Small intestine (tissue), 7 donors: ENCODE measurements around the gene DCLK1. TPM values are rescaled to one million over a fixed set of nuclear protein-coding genes. Genes with fewer than 3 reads are reported as not detected.
A peak's percentile ranks its signal among the peaks of the same experiment; 100 is the strongest.

ENCODE experiments used
- DNase-seq, 2 donors: peaks; one replicate each; pipeline versions ENCODE4 v3.0.0 to v3.0.0-alpha.2; 2013
- FAIRE-seq: peaks from 2 replicates; lab custom pipeline; 2012; peaks lifted over from hg19 to GRCh38; lab: Jason Lieb, UNC
- H3K27ac ChIP-seq, 3 donors: one replicate each; pipeline ENCODE4 v1.5.1; 2013; ENCODE audit warnings: low read length in 2 of 3, mild to moderate bottlenecking in 2 of 3, control low read depth in 1 of 3, inconsistent platforms in 1 of 3, low read depth in 1 of 3, moderate library complexity in 1 of 3
- H3K27me3 ChIP-seq, 3 donors: one replicate each; pipeline ENCODE4 v1.6.1; 2013; ENCODE audit warnings: low read length in 3 of 3, inconsistent platforms in 1 of 3; ENCODE audit not compliant: control insufficient read depth in 3 of 3, insufficient read depth in 3 of 3
- H3K36me3 ChIP-seq, 3 donors: one replicate each; pipeline ENCODE4 v1.6.1; 2013; ENCODE audit warnings: low read length in 3 of 3, inconsistent platforms in 1 of 3, low read depth in 1 of 3, mild to moderate bottlenecking in 1 of 3, moderate library complexity in 1 of 3; ENCODE audit not compliant: control insufficient read depth in 3 of 3, insufficient read depth in 2 of 3
- H3K4me1 ChIP-seq, 3 donors: one replicate each; pipeline ENCODE4 v1.6.1; 2013; ENCODE audit warnings: low read length in 2 of 3, inconsistent platforms in 1 of 3, low read depth in 1 of 3, mild to moderate bottlenecking in 1 of 3, moderate library complexity in 1 of 3; ENCODE audit not compliant: control insufficient read depth in 3 of 3, insufficient read depth in 2 of 3
- H3K4me3 ChIP-seq, 3 donors: one replicate each; pipeline ENCODE4 v1.5.1; 2013; ENCODE audit warnings: low read length in 3 of 3, control low read depth in 1 of 3, inconsistent platforms in 1 of 3, low read depth in 1 of 3, mild to moderate bottlenecking in 1 of 3, moderate library complexity in 1 of 3
- H3K9me3 ChIP-seq, 2 donors: one replicate each; pipeline ENCODE4 v1.6.1; 2013; ENCODE audit warnings: low read depth in 1 of 2, low read length in 1 of 2; ENCODE audit not compliant: control insufficient read depth in 2 of 2, insufficient read depth in 1 of 2
- WGBS, 3 donors: extraction: QIAGEN DNeasy Blood & Tissue Kit; methylation state at CpG; one replicate each; pipeline ENCODE4 v1.1.7; 2013; 5-methylcytosine and 5-hydroxymethylcytosine counted together
- polyA plus RNA-seq, 4 donors: library from polyadenylated mRNA; stranded (reverse) in 3 of 4; unstranded in 1 of 4; fragments of 200-250 nt in 3 of 4; fragments of 120-200 nt in 1 of 4; gene quantifications; one replicate each; pipeline versions ENCODE4 v1.2.1 to v1.2.3, GENCODE V29; 2013
- donor health status: healthy with polysubstance abuse.
- donor health status: control.
- donor health status: control.
- donor health status: Bipolar disorder and iron deficiency.
- donor health status: healthy.

Gene DCLK1
- polyA plus RNA-seq, 4 donors = 0.54 to 4.9 (median 0.95) TPM; not detected in 1

- Histone ChIP-seq H3K9me3 (no peaks in the 10 kb centered on the region), H3K27me3 (no peaks in the 10 kb centered on the region), H3K36me3 (no peaks in the 10 kb centered on the region), H3K4me1 (no peaks in the 10 kb centered on the region), H3K4me3 (no peak overlapping the region), H3K27ac (no peak overlapping the region)
- FAIRE-seq = no peak
- DNase-seq = no peak
- 79 to 87% (median 83%) methylated on average over 7 of the region's 7 CpGs for WGBS, 3 donors
These were observed 42.0 kb downstream of the DCLK1 start for GRCh38 chr13:36089130-36089647.

GRCh38 chr13:36088463-36088862 is 42.7 kb downstream of the DCLK1 start:
- FAIRE-seq (no peak), DNase-seq (no peak)
- 71 to 86% (median 83%) methylated on average over 5 of the region's 5 CpGs for WGBS, 3 donors
- Histone ChIP-seq H3K27me3 (no peaks in the 10 kb centered on the region), H3K27ac (no peak overlapping the region), H3K4me3 (no peak overlapping the region), H3K4me1 (no peaks in the 10 kb centered on the region), H3K36me3 (no peaks in the 10 kb centered on the region), H3K9me3 (no peaks in the 10 kb centered on the region)

- Histone ChIP-seq H3K27me3 (no peaks in the 10 kb centered on the region), H3K4me1 (no peaks in the 10 kb centered on the region), H3K36me3 (no peaks in the 10 kb centered on the region), H3K4me3 (no peak overlapping the region), H3K9me3 (no peaks in the 10 kb centered on the region), H3K27ac (no peak overlapping the region)
- WGBS, 3 donors = 49 to 73% (median 53%) methylated on average over 2 of the region's 2 CpGs
- DNase-seq = no peak
- no peak for FAIRE-seq
These were observed 43.2 kb downstream of the DCLK1 start for GRCh38 chr13:36088001-36088400.

GRCh38 chr13:36086117-36086516 is 45.1 kb downstream of the DCLK1 start:
- no peak overlapping the region for H3K27ac ChIP-seq
- H3K27me3 ChIP-seq = no peaks in the 10 kb centered on the region
- no peaks in the 10 kb centered on the region for H3K9me3 ChIP-seq
- H3K4me1 ChIP-seq = no peaks in the 10 kb centered on the region
- FAIRE-seq (no peak), DNase-seq (no peak)
- 60 to 69% (median 68%) methylated on average over 3 of the region's 3 CpGs for WGBS, 3 donors
- no peak overlapping the region for H3K4me3 ChIP-seq
- no peaks in the 10 kb centered on the region for H3K36me3 ChIP-seq

- Histone ChIP-seq H3K4me3 (no peak overlapping the region), H3K9me3 (no peaks in the 10 kb centered on the region), H3K36me3 (no peaks in the 10 kb centered on the region), H3K27ac (no peak overlapping the region), H3K4me1 (no peaks in the 10 kb centered on the region), H3K27me3 (no peaks in the 10 kb centered on the region)
- FAIRE-seq (no peak), DNase-seq (no peak)
- 69 to 76% (median 74%) methylated on average over 6 of the region's 6 CpGs for WGBS, 3 donors
These were observed 47.1 kb downstream of the DCLK1 start for GRCh38 chr13:36084131-36084530.

- no peaks in the 10 kb centered on the region for H3K36me3 ChIP-seq
- 47 to 72% (median 50%) methylated on average over 2 of the region's 2 CpGs for WGBS, 3 donors
- no peak for FAIRE-seq
These were observed 48.4 kb downstream of the DCLK1 start for GRCh38 chr13:36082806-36083205.

GRCh38 chr13:36082396-36082795 is 48.8 kb downstream of the DCLK1 start:
- DNase-seq = no peak
- no peak for FAIRE-seq
- no peaks in the 10 kb centered on the region for H3K4me1 ChIP-seq
- H3K9me3 ChIP-seq = no peaks in the 10 kb centered on the region
- H3K36me3 ChIP-seq = no peaks in the 10 kb centered on the region
- no peaks in the 10 kb centered on the region for H3K27me3 ChIP-seq
- no peak overlapping the region for H3K4me3 ChIP-seq
- 75 to 83% (median 78%) methylated on average over 2 of the region's 2 CpGs for WGBS, 3 donors
- H3K27ac ChIP-seq = no peak overlapping the region

More at GRCh38 chr13:36082806-36083205, 48.4 kb downstream of the DCLK1 start:
- Histone ChIP-seq H3K27ac (no peak overlapping the region), H3K27me3 (no peaks in the 10 kb centered on the region), H3K4me1 (no peaks in the 10 kb centered on the region), H3K9me3 (no peaks in the 10 kb centered on the region), H3K4me3 (no peak overlapping the region)
- no peak for DNase-seq

- Histone ChIP-seq H3K27me3 (no peaks in the 10 kb centered on the region), H3K4me1 (no peaks in the 10 kb centered on the region), H3K9me3 (no peaks in the 10 kb centered on the region), H3K27ac (no peak overlapping the region), H3K36me3 (no peaks in the 10 kb centered on the region), H3K4me3 (no peak overlapping the region)
- FAIRE-seq = no peak
- no peak for DNase-seq
These were observed 55.0 kb downstream of the DCLK1 start for GRCh38 chr13:36076211-36076610.

GRCh38 chr13:36074659-36075058 is 56.5 kb downstream of the DCLK1 start:
- no peaks in the 10 kb centered on the region for H3K4me1 ChIP-seq
- DNase-seq (peak in 1 of 2 donors; percentile 3), FAIRE-seq (no peak)
- no peaks in the 10 kb centered on the region for H3K36me3 ChIP-seq
- WGBS, 3 donors = 35 to 48% (median 45%) methylated on average over 3 of the region's 3 CpGs
- H3K27ac ChIP-seq = no peak overlapping the region
- H3K9me3 ChIP-seq = no peaks in the 10 kb centered on the region
- H3K27me3 ChIP-seq = no peaks in the 10 kb centered on the region
- no peak overlapping the region for H3K4me3 ChIP-seq
